Stimulated activated CD4-positive, alpha-beta T cell treated with anti-CD3 and anti-CD28 coated beads, Interleukin-1b, Interleukin-23, amount 100 ng/mL, for 4 hours (primary cell): ENCODE measurements around the gene IQCE.

Experiments
- DNase-seq, 2 donors: peaks; one replicate each; pipeline ENCODE4 v3.0.0-alpha.2; 2020; ENCODE audit warnings: low read depth in 2 of 2

Gene IQCE

GRCh38 chr7:2662273-2663120 is 103.7 kb downstream of the IQCE start:
- DNase-seq, result no peak

- DNase-seq, result no peak
Measured at GRCh38 chr7:2663121-2663886, 104.5 kb downstream of the IQCE start.

- no peak for DNase-seq
Measured at GRCh38 chr7:2663960-2664359, 105.2 kb downstream of the IQCE start.
